B cell (primary cell): Measurements from ENCODE around the gene SERPINI2. TPM values are rescaled to one million over a fixed set of nuclear protein-coding genes. Genes with fewer than 3 reads are reported as not detected.

ENCODE experiments used
- ATAC-seq: fragments of 200-7000 bp; cut with Tn5 transposase; one replicate; pipeline ENCODE4 v1.10.0; 2021; ENCODE audit warnings: low read depth, mild to moderate bottlenecking, moderate number of reproducible peaks, moderate library complexity
- CTCF ChIA-PET: fragments of 350-600 bp; sonication (Branson Sonifier 250); formaldehyde crosslinking; loops from one replicate; lab custom pipeline; 2021; ENCODE audit warnings: antibody characterized with exemption, inconsistent platforms; lab: Charles Lee
- POLR2A ChIA-PET: fragments of 350-600 bp; sonication (Branson Sonifier 250); formaldehyde crosslinking; loops from one replicate; lab custom pipeline; 2021; ENCODE audit warnings: antibody characterized with exemption; lab: Charles Lee
- DNase-seq: peaks from one replicate; pipeline ENCODE4 v3.0.0; 2013
- H2AFZ ChIP-seq: 2 replicates; pipeline ENCODE4 v1.6.1; 2012; ENCODE audit warnings: mild to moderate bottlenecking, low read depth, low read length; ENCODE audit not compliant: insufficient read depth, poor library complexity, severe bottlenecking
- H3K27ac ChIP-seq, 2 donors: 1 replicate in 1 of 2; 2 replicates in 1 of 2; pipeline ENCODE4 v1.5.1; 2012 to 2013; ENCODE audit warnings: low read length in 2 of 2, mild to moderate bottlenecking in 2 of 2, moderate library complexity in 1 of 2
- H3K27me3 ChIP-seq, 4 experiments: fragments of 200-600 bp in 1 of 4; sonication (generic) in 1 of 4; replicated peaks in 1 of 4; 1 replicate in 2 of 4; 2 replicates in 2 of 4; pipeline versions ENCODE4 v1.6.1 to v1.7.0; 2013 to 2016; ENCODE audit warnings: low read length in 3 of 4, mild to moderate bottlenecking in 2 of 4, mixed read lengths in 1 of 4, moderate library complexity in 1 of 4; ENCODE audit not compliant: insufficient read depth in 4 of 4, control insufficient read depth in 3 of 4; ENCODE audit errors: control extremely low read depth in 1 of 4
- H3K36me3 ChIP-seq, 2 experiments: replicated peaks in 1 of 2; 1 replicate in 1 of 2; 2 replicates in 1 of 2; pipeline versions ENCODE4 v1.6.1 to v1.7.1; 2013; ENCODE audit warnings: low read length in 1 of 2; ENCODE audit not compliant: insufficient read depth in 2 of 2, control insufficient read depth in 1 of 2; ENCODE audit errors: control extremely low read depth in 1 of 2, extremely low read depth in 1 of 2
- H3K4me1 ChIP-seq, 2 donors: fragments of 200-600 bp in 1 of 2; sonication (generic) in 1 of 2; 1 replicate in 1 of 2; 2 replicates in 1 of 2; pipeline versions ENCODE4 v1.5.1 to v1.6.1; 2013 to 2017; ENCODE audit warnings: low read length in 2 of 2; ENCODE audit not compliant: control insufficient read depth in 2 of 2, insufficient read depth in 2 of 2
- H3K4me2 ChIP-seq: replicated peaks from 2 replicates; pipeline ENCODE3; 2012; ENCODE audit warnings: mild to moderate bottlenecking, low read depth, low read length; ENCODE audit not compliant: poor library complexity, severe bottlenecking
- H3K4me3 ChIP-seq, 5 experiments: fragments of 200-600 bp in 1 of 5; sonication (generic) in 1 of 5; 1 replicate in 3 of 5; 2 replicates in 2 of 5; pipeline versions ENCODE4 v1.5.1 to v1.7.0; 2011 to 2016; ENCODE audit warnings: low read length in 4 of 5, mild to moderate bottlenecking in 4 of 5, low read depth in 2 of 5, control low read depth in 1 of 5, moderate library complexity in 1 of 5; ENCODE audit not compliant: insufficient read depth in 1 of 5; ENCODE audit errors: control extremely low read depth in 1 of 5, extremely low read depth in 1 of 5
- H3K79me2 ChIP-seq: fragments of 200-600 bp; sonication (generic); one replicate; pipeline ENCODE4 v1.6.0; 2016; ENCODE audit warnings: low read length; ENCODE audit not compliant: control insufficient read depth, insufficient read depth
- H3K9ac ChIP-seq: fragments of 200-600 bp; sonication (generic); 2 replicates; pipeline ENCODE4 v1.6.1; 2017; ENCODE audit warnings: mild to moderate bottlenecking, low read length, moderate library complexity
- H3K9me3 ChIP-seq, 3 donors: one replicate each; pipeline versions ENCODE4 v1.6.1 to v1.7.1; 2013; ENCODE audit warnings: low read length in 2 of 3; ENCODE audit not compliant: control insufficient read depth in 2 of 3, insufficient read depth in 1 of 3; ENCODE audit errors: control extremely low read depth in 1 of 3
- H4K20me1 ChIP-seq: 2 replicates; pipeline ENCODE4 v1.6.0; 2012; ENCODE audit warnings: mild to moderate bottlenecking, low read length; ENCODE audit not compliant: insufficient read depth, control insufficient read depth, poor library complexity, severe bottlenecking
- H3K27ac Mint-ChIP-seq: one replicate; pipeline ENCODE4 v1.8.0; 2021; ENCODE audit warnings: mixed read lengths
- H3K27me3 Mint-ChIP-seq: one replicate; pipeline ENCODE4 v1.8.0; 2021; ENCODE audit warnings: mixed read lengths
- H3K4me1 Mint-ChIP-seq: one replicate; pipeline ENCODE4 v1.8.0; 2021; ENCODE audit warnings: mixed read lengths
- H3K4me3 Mint-ChIP-seq: one replicate; pipeline ENCODE4 v1.8.0; 2021; ENCODE audit warnings: mixed read lengths
- H3K9me3 Mint-ChIP-seq: one replicate; pipeline ENCODE4 v1.8.0; 2022; ENCODE audit warnings: mixed read lengths; ENCODE audit not compliant: insufficient read depth
- CTCF ChIP-seq: fragments of 200-600 bp; IDR thresholded peaks from one replicate; pipeline ENCODE4 v1.8.0; 2022; ENCODE audit warnings: antibody characterized with exemption, mild to moderate bottlenecking
- EZH2 ChIP-seq: IDR thresholded peaks from 2 replicates; pipeline ENCODE4 v1.6.1; 2012; ENCODE audit warnings: borderline replicate concordance, low read depth, mild to moderate bottlenecking, moderate library complexity, low read length; ENCODE audit not compliant: insufficient read depth, poor library complexity, severe bottlenecking
- WGBS: methylation state at CpG from one replicate; pipeline ENCODE4 v1.1.5; 2013; ENCODE audit warnings: missing lambda C conversion rate; ENCODE audit not compliant: insufficient coverage; 5-methylcytosine and 5-hydroxymethylcytosine counted together
- intact Hi-C: fragments of 100-400 bp; cut with micrococcal nuclease; formaldehyde crosslinking; loops from one replicate; pipeline ENCODE4 v1.10.0; 2022
- polyA plus RNA-seq: library from polyadenylated mRNA; depleted of rRNA; stranded (reverse); fragments of >200 nt; gene quantifications from 2 replicates; pipeline ENCODE4 v1.2.3, GENCODE V29; 2012
- total RNA-seq, 2 donors: library from RNA; stranded (reverse); fragments of 120-200 nt in 1 of 2; gene quantifications; 1 replicate in 1 of 2; 2 replicates in 1 of 2; pipeline versions ENCODE4 v1.2.3 to v1.2.4, GENCODE V29; 2013 to 2022

The SERPINI2 gene
- total and polyA plus RNA-seq, 2 donors (not counting 1 experiment from before 2014, with no cell fraction given): not detected

GRCh38 chr3:167520266-167521005, 46.6 kb upstream of the SERPINI2 start:
- ChIA-PET POLR2A (no interaction called here), CTCF (no interaction called here)
- H3K4me1 Mint-ChIP-seq: no peaks in the 10 kb centered on the region
- no peak for ATAC-seq
- no peaks in the 10 kb centered on the region for H3K79me2 ChIP-seq
- H3K4me3 ChIP-seq: no peak overlapping the region
- H2AFZ ChIP-seq: no peak overlapping the region
- no peaks in the 10 kb centered on the region for H3K27me3 ChIP-seq
- no peak for TF ChIP-seq EZH2
- no peak for TF ChIP-seq CTCF
- H3K27ac Mint-ChIP-seq: no peak overlapping the region
- no peaks in the 10 kb centered on the region for H3K9me3 Mint-ChIP-seq
- no peak overlapping the region for H3K9ac ChIP-seq
- H3K4me3 Mint-ChIP-seq: no peak overlapping the region
- no peak for DNase-seq
- no peak overlapping the region for H3K4me2 ChIP-seq
- H4K20me1 ChIP-seq: no peaks in the 10 kb centered on the region
- no peaks in the 10 kb centered on the region for H3K9me3 ChIP-seq
- no CpG with 5 or more reads among the region's 2 CpGs for WGBS
- no peak overlapping the region for H3K27ac ChIP-seq
- intact Hi-C loops: no loop called here
- H3K36me3 ChIP-seq: no peaks in the 10 kb centered on the region
- no peaks in the 10 kb centered on the region for H3K4me1 ChIP-seq
- no peaks in the 10 kb centered on the region for H3K27me3 Mint-ChIP-seq

GRCh38 chr3:167507954-167508353, 34.1 kb upstream of the SERPINI2 start:
- no CpG with 5 or more reads among the region's 1 CpG for WGBS
- Histone ChIP-seq H2AFZ (no peak overlapping the region), H3K4me3 (no peak overlapping the region), H3K27ac (no peak overlapping the region), H3K27me3 (no peaks in the 10 kb centered on the region), H3K9ac (no peak overlapping the region), H3K9me3 (no peaks in the 10 kb centered on the region), H3K79me2 (no peaks in the 10 kb centered on the region), H3K36me3 (no peaks in the 10 kb centered on the region), H3K4me1 (no peaks in the 10 kb centered on the region), H3K4me2 (no peak overlapping the region), H4K20me1 (no peaks in the 10 kb centered on the region)
- ChIA-PET POLR2A (no interaction called here), CTCF (no interaction called here)
- TF ChIP-seq CTCF (no peak), EZH2 (no peak)
- DNase-seq (no peak), ATAC-seq (no peak)
- Mint-ChIP-seq H3K27ac (no peak overlapping the region), H3K9me3 (no peaks in the 10 kb centered on the region), H3K27me3 (no peaks in the 10 kb centered on the region), H3K4me1 (no peaks in the 10 kb centered on the region), H3K4me3 (no peak overlapping the region)
- intact Hi-C loops: no loop called here
